HG03135 (cell line): ENCODE data around the gene NFIL3.
"Not testable (repeated sequence)": the region's sequence is repeated elsewhere in the genome, so short reads cannot be mapped to it uniquely, and the experiment has no call there.

Experiments
- ATAC-seq: cut with Tn5 transposase; IDR thresholded peaks from one replicate; pipeline ENCODE4 v1.9.1; 2021; ENCODE audit warnings: mild to moderate bottlenecking, moderate library complexity; ENCODE audit not compliant: unreplicated experiment

NFIL3 gene

GRCh38 chr9:91423785-91424402, at the start of gene NFIL3:
NFIL3 (minus strand) TSS chr9:91423832; CDS start chr9:91410734, 13,098 bp downstream.
- peak; percentile 76 for ATAC-seq

GRCh38 chr9:91471524-91471923, 47.9 kb upstream of the NFIL3 start:
- not testable (repeated sequence) for ATAC-seq

GRCh38 chr9:91465420-91465819, 41.8 kb upstream of the NFIL3 start:
- ATAC-seq: no peak

- no peak for ATAC-seq
These were observed 35.3 kb upstream of the NFIL3 start for GRCh38 chr9:91458906-91459305.

- ATAC-seq: no peak
These were observed 29.2 kb upstream of the NFIL3 start for GRCh38 chr9:91452844-91453243.

- no peak for ATAC-seq
These were observed 28.0 kb upstream of the NFIL3 start for GRCh38 chr9:91451431-91452270.

- no peak for ATAC-seq
These were observed 21.5 kb upstream of the NFIL3 start for GRCh38 chr9:91445135-91445534.

GRCh38 chr9:91443994-91444392, 20.4 kb upstream of the NFIL3 start:
- ATAC-seq: no peak

GRCh38 chr9:91443321-91443993, 19.8 kb upstream of the NFIL3 start:
- ATAC-seq: no peak

- no peak for ATAC-seq
These were observed 13.2 kb upstream of the NFIL3 start for GRCh38 chr9:91436841-91437240.

GRCh38 chr9:91433180-91433579, 9.5 kb upstream of the NFIL3 start:
- ATAC-seq: no peak

- no peak for ATAC-seq
These were observed 7.9 kb upstream of the NFIL3 start for GRCh38 chr9:91431485-91431884.

- ATAC-seq: no peak
These were observed 5.9 kb upstream of the NFIL3 start for GRCh38 chr9:91429501-91429900.

- no peak for ATAC-seq
These were observed 5.3 kb upstream of the NFIL3 start for GRCh38 chr9:91428927-91429351.

- ATAC-seq: no peak
These were observed 4.8 kb upstream of the NFIL3 start for GRCh38 chr9:91428436-91428835.

- no peak for ATAC-seq
These were observed 4.2 kb upstream of the NFIL3 start for GRCh38 chr9:91427873-91428272.

- no peak for ATAC-seq
These were observed 2.6 kb upstream of the NFIL3 start for GRCh38 chr9:91426123-91426745.

- no peak for ATAC-seq
These were observed 1.6 kb upstream of the NFIL3 start for GRCh38 chr9:91425271-91425670.

- peak; percentile 1 for ATAC-seq
These were observed 958 bp upstream of the NFIL3 start for GRCh38 chr9:91424403-91425176.
